ENCODE data around the gene STAT5A.
"Not testable (repeated sequence)": the region's sequence is repeated elsewhere in the genome, so short reads cannot be mapped to it uniquely, and the experiment has no call there.

The STAT5A gene

GRCh38 chr17:42294469-42295398, 6.4 kb downstream of the STAT5A start:
- Histone ChIP-seq H3K4me3 (ENCODE audit: low read depth, low read length) (no peak overlapping the region), H3K4me1 (ENCODE audit: control insufficient read depth, insufficient read depth, low read length) (no peaks in the 10 kb centered on the region), H3K36me3 (ENCODE audit: control insufficient read depth in 2 of 2, insufficient read depth in 1 of 2, low read length in 2 of 2) (no peaks in the 10 kb centered on the region), H3K9me3 (ENCODE audit: control insufficient read depth, insufficient read depth, low read depth, low read length) (no peaks in the 10 kb centered on the region), H3K27ac (ENCODE audit: extremely low read depth, low read depth, low read length) (no peak overlapping the region)
- no peak for TF ChIP-seq ZNF518A (tag by site-specific recombination; conservative IDR thresholded peaks at IDR 0.05; ENCODE audit: low read depth)
- TF ChIP-seq YY2 (tag by site-specific recombination; IDR thresholded peaks at IDR 0.05), result no peak
- no peak for TF ChIP-seq ZNF184 (tag by site-specific recombination; IDR thresholded peaks at IDR 0.05)
- no peak for TF ChIP-seq ZNF37A (tag by site-specific recombination; IDR thresholded peaks at IDR 0.05)
- TF ChIP-seq MEIS1 (CRISPR knock-in tag; IDR thresholded peaks at IDR 0.05; ENCODE audit: borderline replicate concordance), result no peak
- CTCF ChIA-PET, result interaction anchor here (1.1 kb wide), 1 partner anchor 18 kb away, joined by 4 read pairs; no protein-coding TSS in a partner anchor
- POLR2A ChIA-PET, result interaction anchor here (0.5 to 0.7 kb wide), 2 partner anchors 188 to 553 kb away, joined by 3 read pairs; no protein-coding TSS in a partner anchor

- TF ChIP-seq ZNF16 (tag by site-specific recombination; IDR thresholded peaks at IDR 0.05; ENCODE audit: low read depth) (no peak), ZNF747 (tag by site-specific recombination; IDR thresholded peaks at IDR 0.05) (no peak), ZNF792 (tag by site-specific recombination; IDR thresholded peaks at IDR 0.05) (no peak), IKZF3 (tag by site-specific recombination; IDR thresholded peaks at IDR 0.05) (no peak), ZFP69B (tag by site-specific recombination; IDR thresholded peaks at IDR 0.05) (no peak), ZNF510 (tag by site-specific recombination; IDR thresholded peaks at IDR 0.05; ENCODE audit: insufficient replicate concordance) (no peak), ZXDB (tag by site-specific recombination; IDR thresholded peaks at IDR 0.05) (no peak), ZNF670 (tag by site-specific recombination; IDR thresholded peaks at IDR 0.05; ENCODE audit: low read depth) (no peak), YY1 (tag by site-specific recombination; IDR thresholded peaks at IDR 0.05) (no peak), ZBTB17 (tag by site-specific recombination; IDR thresholded peaks at IDR 0.05) (no peak), ZNF2 (tag by site-specific recombination; IDR thresholded peaks at IDR 0.05) (no peak), HOXC10 (CRISPR knock-in tag; IDR thresholded peaks at IDR 0.05) (no peak), ZNF830 (tag by site-specific recombination; IDR thresholded peaks at IDR 0.05; ENCODE audit: low read depth) (no peak), HOXD13 (CRISPR knock-in tag; IDR thresholded peaks at IDR 0.05; ENCODE audit: borderline replicate concordance) (no peak), ZNF391 (tag by site-specific recombination; IDR thresholded peaks at IDR 0.05; ENCODE audit: borderline replicate concordance, low read depth) (no peak)
- Histone ChIP-seq H3K36me3 (ENCODE audit: control insufficient read depth in 2 of 2, insufficient read depth in 1 of 2, low read length in 2 of 2) (no peaks in the 10 kb centered on the region), H3K4me3 (ENCODE audit: low read depth, low read length) (no peak overlapping the region), H3K9me3 (ENCODE audit: control insufficient read depth, insufficient read depth, low read depth, low read length) (no peaks in the 10 kb centered on the region), H3K27ac (ENCODE audit: extremely low read depth, low read depth, low read length) (no peak overlapping the region), H3K4me1 (ENCODE audit: control insufficient read depth, insufficient read depth, low read length) (no peaks in the 10 kb centered on the region)
- ChIA-PET POLR2A (no interaction called here), CTCF (interaction anchor here (0.5 to 0.7 kb wide), 4 partner anchors 8 to 333 kb away, joined by 3 to 4 read pairs (median 3); no protein-coding TSS in a partner anchor)
Observed at GRCh38 chr17:42296012-42296411, 7.7 kb downstream of the STAT5A start.

GRCh38 chr17:42297775-42298174, 9.5 kb downstream of the STAT5A start:
- H3K9me3 ChIP-seq (ENCODE audit: control insufficient read depth, insufficient read depth, low read depth, low read length); H3K4me1 ChIP-seq (ENCODE audit: control insufficient read depth, insufficient read depth, low read length); H3K36me3 ChIP-seq (ENCODE audit: control insufficient read depth in 2 of 2, insufficient read depth in 1 of 2, low read length in 2 of 2); H3K27ac ChIP-seq (ENCODE audit: extremely low read depth, low read depth, low read length); POLR2A ChIA-PET; CTCF ChIA-PET; H3K4me3 ChIP-seq (ENCODE audit: low read depth, low read length): not testable (repeated sequence)

- CTCF ChIA-PET, result interaction anchor here (0.9 kb wide), 1 partner anchor 13 kb away, joined by 3 read pairs; no protein-coding TSS in a partner anchor
- H3K4me1 ChIP-seq (ENCODE audit: control insufficient read depth, insufficient read depth, low read length); H3K4me3 ChIP-seq (ENCODE audit: low read depth, low read length); H3K27ac ChIP-seq (ENCODE audit: extremely low read depth, low read depth, low read length); H3K9me3 ChIP-seq (ENCODE audit: control insufficient read depth, insufficient read depth, low read depth, low read length); H3K36me3 ChIP-seq (ENCODE audit: control insufficient read depth in 2 of 2, insufficient read depth in 1 of 2, low read length in 2 of 2); POLR2A ChIA-PET: not testable (repeated sequence)
Observed at GRCh38 chr17:42299361-42299760, 11.1 kb downstream of the STAT5A start.

- H3K27ac ChIP-seq (ENCODE audit: extremely low read depth, low read depth, low read length); H3K4me3 ChIP-seq (ENCODE audit: low read depth, low read length); H3K4me1 ChIP-seq (ENCODE audit: control insufficient read depth, insufficient read depth, low read length); POLR2A ChIA-PET; H3K36me3 ChIP-seq (ENCODE audit: control insufficient read depth in 2 of 2, insufficient read depth in 1 of 2, low read length in 2 of 2); CTCF ChIA-PET; H3K9me3 ChIP-seq (ENCODE audit: control insufficient read depth, insufficient read depth, low read depth, low read length): not testable (repeated sequence)
Observed at GRCh38 chr17:42299913-42300312, 11.6 kb downstream of the STAT5A start.
